Keratinocyte (primary cell): ENCODE measurements around the gene SEL1L. TPM values are rescaled to one million over a fixed set of nuclear protein-coding genes. Genes with fewer than 3 reads are reported as not detected.
A peak's percentile ranks its signal among the peaks of the same experiment; 100 is the strongest.
"Not testable (repeated sequence)": the region's sequence is repeated elsewhere in the genome, so short reads cannot be mapped to it uniquely, and the experiment has no call there.

Experiments
- DNase-seq: peaks from one replicate; pipeline ENCODE4 v3.0.0-alpha.2; 2011; ENCODE audit warnings: low read depth, missing footprints, low spot score
- FAIRE-seq: peaks from 2 replicates; lab custom pipeline; 2011; peaks lifted over from hg19 to GRCh38; lab: Jason Lieb, UNC
- H2AFZ ChIP-seq: 2 replicates; pipeline ENCODE4 v1.6.0; 2012; ENCODE audit warnings: low read length, control low read depth, inconsistent platforms; ENCODE audit not compliant: control insufficient read depth
- H3K27ac ChIP-seq: 2 replicates; pipeline ENCODE4 v1.5.1; 2011; ENCODE audit warnings: low read length; ENCODE audit not compliant: control insufficient read depth, insufficient read depth
- H3K27me3 ChIP-seq: 3 replicates; pipeline ENCODE4 v1.6.0; 2011; ENCODE audit warnings: low read length; ENCODE audit not compliant: control insufficient read depth, insufficient read depth; ENCODE audit errors: extremely low read depth
- H3K36me3 ChIP-seq, 2 experiments: 2 replicates in 1 of 2; 3 replicates in 1 of 2; pipeline ENCODE4 v1.5.1; 2011; ENCODE audit warnings: low read length in 2 of 2, mild to moderate bottlenecking in 1 of 2; ENCODE audit not compliant: control insufficient read depth in 2 of 2, insufficient read depth in 2 of 2; ENCODE audit errors: extremely low read depth in 1 of 2
- H3K4me1 ChIP-seq: 3 replicates; pipeline ENCODE4 v1.5.1; 2011; ENCODE audit warnings: low read length; ENCODE audit not compliant: control insufficient read depth, insufficient read depth; ENCODE audit errors: extremely low read depth
- H3K4me2 ChIP-seq: 3 replicates; pipeline ENCODE4 v1.6.0; 2011; ENCODE audit warnings: low read depth, low read length; ENCODE audit not compliant: control insufficient read depth, insufficient read depth; ENCODE audit errors: extremely low read depth
- H3K4me3 ChIP-seq, 3 experiments: fragments of 200-600 bp in 1 of 3; sonication (generic) in 1 of 3; 2 replicates in 2 of 3; 3 replicates in 1 of 3; pipeline ENCODE4 v1.5.1; 2011 to 2016; ENCODE audit warnings: low read length in 3 of 3, mild to moderate bottlenecking in 3 of 3, control low read depth in 2 of 3, inconsistent platforms in 1 of 3, low read depth in 1 of 3, mixed read lengths in 1 of 3, mixed run types in 1 of 3, moderate library complexity in 1 of 3; ENCODE audit not compliant: control insufficient read depth in 2 of 3, insufficient read depth in 2 of 3; ENCODE audit errors: extremely low read depth in 1 of 3
- H3K79me2 ChIP-seq: 2 replicates; pipeline ENCODE4 v1.6.0; 2012; ENCODE audit warnings: low read length; ENCODE audit not compliant: control insufficient read depth, insufficient read depth
- H3K9ac ChIP-seq: 3 replicates; pipeline ENCODE4 v1.6.0; 2011; ENCODE audit warnings: low read length; ENCODE audit not compliant: control insufficient read depth, insufficient read depth; ENCODE audit errors: extremely low read depth
- H3K9me1 ChIP-seq: 3 replicates; pipeline ENCODE4 v1.6.0; 2011; ENCODE audit warnings: low read length; ENCODE audit not compliant: control insufficient read depth, insufficient read depth; ENCODE audit errors: extremely low read depth
- H3K9me3 ChIP-seq: 2 replicates; pipeline ENCODE4 v1.5.1; 2012; ENCODE audit warnings: low read depth, low read length; ENCODE audit not compliant: control insufficient read depth
- H4K20me1 ChIP-seq: 3 replicates; pipeline ENCODE4 v1.6.0; 2011; ENCODE audit warnings: low read length; ENCODE audit not compliant: control insufficient read depth, insufficient read depth; ENCODE audit errors: extremely low read depth
- EZH2 ChIP-seq: IDR thresholded peaks from one replicate; pipeline ENCODE4 v1.6.1; 2012; ENCODE audit warnings: inconsistent platforms, mild to moderate bottlenecking, low read length, moderate library complexity
- dilution Hi-C: fragments of 300-500 bp; cut with MboI; formaldehyde crosslinking; loops from one replicate; pipeline ENCODE4 v1.7.0; 2020; ENCODE audit warnings: low sequenced_read_pairs; ENCODE audit not compliant: extremely low pct_ligation_motif_present
- polyA plus RNA-seq, 5 experiments: library from polyadenylated mRNA; depleted of rRNA in 3 of 5; stranded (reverse) in 3 of 5; stranded (forward) in 1 of 5; unstranded in 1 of 5; fragments of >200 nt; gene quantifications; 1 replicate in 1 of 5; 2 replicates in 3 of 5; 3 replicates in 1 of 5; pipeline versions ENCODE4 v1.2.1 to v1.2.3, GENCODE V29; 2011 to 2012; ENCODE audit warnings: missing spikeins in 2 of 5, low read depth in 1 of 5, low replicate concordance in 1 of 5
- TF ChIP-seq, protein P1 (sequence below), 3 experiments: IDR thresholded peaks in 1 of 3; conservative IDR thresholded peaks in 1 of 3; optimal IDR thresholded peaks in 1 of 3; 2 replicates in 2 of 3; 3 replicates in 1 of 3; pipeline versions ENCODE3 to v1.5.1; 2011; ENCODE audit warnings: low read length in 3 of 3, mild to moderate bottlenecking in 3 of 3, moderate library complexity in 2 of 3, control low read depth in 1 of 3, inconsistent platforms in 1 of 3; ENCODE audit not compliant: insufficient read depth in 2 of 3; ENCODE audit errors: extremely low read depth in 1 of 3

SEL1L gene
- polyA plus RNA-seq, 1 donor (not counting 4 experiments of a cell fraction or from before 2014, with no cell fraction given) = 19.7 TPM

DNA sequence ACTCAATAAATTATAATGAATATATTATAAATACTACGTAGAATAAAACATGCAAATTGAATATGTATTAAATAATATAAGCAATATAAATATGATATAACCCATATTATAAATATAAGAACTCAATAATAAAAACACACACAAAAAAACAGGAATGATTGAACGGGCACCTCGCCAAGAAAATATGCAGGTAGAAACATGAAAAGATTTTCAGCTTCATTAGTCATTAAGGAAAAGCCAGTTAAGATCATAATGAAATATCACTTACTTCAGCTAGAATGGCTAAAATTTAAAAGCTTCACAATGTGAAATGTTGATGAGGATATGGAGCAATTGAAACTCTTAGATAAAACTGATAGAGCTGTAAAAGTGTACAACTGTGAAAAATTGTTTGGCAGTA lies 17.8 kb upstream of the SEL1L start:
- Histone ChIP-seq H3K79me2 (no peaks in the 10 kb centered on the region), H3K9me1 (no peaks in the 10 kb centered on the region), H3K9ac (no peak overlapping the region), H3K4me1 (peaks cover 6% of the 10 kb centered on the region), H3K36me3 (no peaks in the 10 kb centered on the region), H3K4me2 (peak overlapping the region; percentile 34), H3K4me3 (no peak overlapping the region), H3K9me3 (no peaks in the 10 kb centered on the region), H3K27ac (no peak overlapping the region), H2AFZ (no peak overlapping the region), H4K20me1 (no peaks in the 10 kb centered on the region), H3K27me3 (no peaks in the 10 kb centered on the region)
- dilution Hi-C loops = no loop called here
- TF ChIP-seq EZH2 = no peak
- TF ChIP-seq, protein P1, sequence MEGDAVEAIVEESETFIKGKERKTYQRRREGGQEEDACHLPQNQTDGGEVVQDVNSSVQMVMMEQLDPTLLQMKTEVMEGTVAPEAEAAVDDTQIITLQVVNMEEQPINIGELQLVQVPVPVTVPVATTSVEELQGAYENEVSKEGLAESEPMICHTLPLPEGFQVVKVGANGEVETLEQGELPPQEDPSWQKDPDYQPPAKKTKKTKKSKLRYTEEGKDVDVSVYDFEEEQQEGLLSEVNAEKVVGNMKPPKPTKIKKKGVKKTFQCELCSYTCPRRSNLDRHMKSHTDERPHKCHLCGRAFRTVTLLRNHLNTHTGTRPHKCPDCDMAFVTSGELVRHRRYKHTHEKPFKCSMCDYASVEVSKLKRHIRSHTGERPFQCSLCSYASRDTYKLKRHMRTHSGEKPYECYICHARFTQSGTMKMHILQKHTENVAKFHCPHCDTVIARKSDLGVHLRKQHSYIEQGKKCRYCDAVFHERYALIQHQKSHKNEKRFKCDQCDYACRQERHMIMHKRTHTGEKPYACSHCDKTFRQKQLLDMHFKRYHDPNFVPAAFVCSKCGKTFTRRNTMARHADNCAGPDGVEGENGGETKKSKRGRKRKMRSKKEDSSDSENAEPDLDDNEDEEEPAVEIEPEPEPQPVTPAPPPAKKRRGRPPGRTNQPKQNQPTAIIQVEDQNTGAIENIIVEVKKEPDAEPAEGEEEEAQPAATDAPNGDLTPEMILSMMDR (optimal IDR thresholded peaks at IDR 0.05 in 1 of 3, IDR thresholded peaks at IDR 0.05 in 1 of 3, conservative IDR thresholded peaks at IDR 0.05 in 1 of 3; ENCODE audit: extremely low read depth in 1 of 3, insufficient read depth in 2 of 3, low read length in 3 of 3) = no peak
- no peak for FAIRE-seq
- no peak for DNase-seq

DNA sequence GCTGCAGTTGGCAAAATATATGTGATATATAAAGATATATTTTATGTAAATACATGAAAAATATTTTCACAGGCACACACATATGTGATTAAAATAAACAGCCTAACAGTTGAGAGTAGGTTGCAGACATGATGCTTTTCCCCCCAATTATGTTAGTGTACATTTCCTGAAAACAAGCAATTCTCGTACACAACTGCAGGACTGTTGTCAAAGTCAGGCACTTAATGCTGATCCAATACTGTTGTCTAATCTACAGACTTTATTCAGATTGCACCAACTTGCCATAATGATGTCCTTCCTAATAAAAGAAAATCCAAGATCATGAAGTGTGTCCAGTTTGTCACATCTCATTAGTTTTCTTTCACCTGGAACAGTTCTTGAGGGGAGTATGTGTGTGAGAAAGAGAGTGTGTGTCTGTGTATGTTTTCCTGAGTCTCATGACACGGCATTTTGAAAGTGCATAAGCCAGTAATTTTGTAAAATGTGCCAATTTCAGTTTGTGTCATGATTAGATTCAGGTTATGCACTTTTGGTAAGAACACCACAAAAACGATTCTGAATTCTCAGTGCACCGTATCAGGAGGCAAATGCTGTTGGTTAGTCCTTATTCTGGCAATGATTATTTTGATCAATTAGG lies 16.5 kb upstream of the SEL1L start:
- DNase-seq (no peak), FAIRE-seq (no peak)
- TF ChIP-seq, protein P1 (optimal IDR thresholded peaks at IDR 0.05 in 1 of 3, IDR thresholded peaks at IDR 0.05 in 1 of 3, conservative IDR thresholded peaks at IDR 0.05 in 1 of 3; ENCODE audit: extremely low read depth in 1 of 3, insufficient read depth in 2 of 3, low read length in 3 of 3) = no peak
- no peak for TF ChIP-seq EZH2
- no peak overlapping the region for H2AFZ ChIP-seq
- no peaks in the 10 kb centered on the region for H3K36me3 ChIP-seq
- H4K20me1 ChIP-seq = no peaks in the 10 kb centered on the region
- dilution Hi-C loops = no loop called here
- H3K4me3 ChIP-seq = no peak overlapping the region
- H3K9me1 ChIP-seq = no peaks in the 10 kb centered on the region
- no peaks in the 10 kb centered on the region for H3K27me3 ChIP-seq
- no peak overlapping the region for H3K4me2 ChIP-seq
- H3K27ac ChIP-seq = no peak overlapping the region
- H3K9ac ChIP-seq = no peak overlapping the region
- no peaks in the 10 kb centered on the region for H3K9me3 ChIP-seq
- no peaks in the 10 kb centered on the region for H3K79me2 ChIP-seq
- H3K4me1 ChIP-seq = peaks cover 6% of the 10 kb centered on the region

DNA sequence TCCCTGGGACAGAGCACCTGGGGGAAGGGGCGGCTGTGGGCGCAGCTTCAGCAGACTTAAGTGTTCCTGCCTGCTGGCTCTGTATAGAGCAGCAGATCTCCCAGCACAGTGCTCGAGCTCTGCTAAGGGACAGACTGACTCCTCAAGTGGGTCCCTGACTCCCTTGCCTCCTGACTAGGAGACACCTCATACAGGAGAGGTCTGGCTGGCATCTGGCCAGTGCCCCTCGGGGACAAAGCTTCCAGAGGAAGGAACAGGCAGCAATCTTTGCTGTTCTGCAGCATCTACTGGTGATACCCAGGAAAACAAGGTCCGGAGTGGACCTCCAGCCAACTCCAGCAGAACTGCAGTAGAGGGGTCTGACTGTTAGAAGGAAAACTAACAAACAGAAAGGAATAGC lies 7.6 kb upstream of the SEL1L start:
- H3K9me3 ChIP-seq, H3K79me2 ChIP-seq, H3K36me3 ChIP-seq, H3K27ac ChIP-seq, dilution Hi-C loops, H3K27me3 ChIP-seq, DNase-seq, H3K9me1 ChIP-seq, H3K4me2 ChIP-seq, H3K4me3 ChIP-seq, H2AFZ ChIP-seq, FAIRE-seq, H4K20me1 ChIP-seq, H3K9ac ChIP-seq: not testable (repeated sequence)
- H3K4me1 ChIP-seq = peaks cover 15% of the 10 kb centered on the region
